ENCODE results near the gene SCFD1. TPM values are rescaled to one million over a fixed set of nuclear protein-coding genes. Genes with fewer than 3 reads are reported as not detected.

Gene SCFD1
- total RNA-seq, 2 donors from 2014 or later = 71.9 to 91.1 TPM

- WGBS, 2 donors = 93 to 95% methylated on average over 3 of the region's 3 CpGs
- TF ChIP-seq POLR2A (IDR thresholded peaks at IDR 0.05) (no peak), CTCF (IDR thresholded peaks at IDR 0.05) (no peak)
- DNase-seq (no peak), ATAC-seq (no peak)
- intact Hi-C loops (cut with DNase I) = no loop called here
- no peak overlapping the region for H3K27ac ChIP-seq
- no peaks in the 10 kb centered on the region for H3K4me1 ChIP-seq
- no peak overlapping the region for H3K4me3 ChIP-seq
- peaks cover 0 to 12% of the 10 kb centered on the region in 2 donors for H3K36me3 ChIP-seq (replicated peaks in 1 of 2; ENCODE audit: insufficient read depth in 1 of 2, low read depth in 2 of 2)
- H3K27me3 ChIP-seq = no peaks in the 10 kb centered on the region
- no peaks in the 10 kb centered on the region for H3K9me3 ChIP-seq
Measured at GRCh38 chr14:30719137-30719536, 97.0 kb downstream of the SCFD1 start.

- DNase-seq = no peak
- Histone ChIP-seq H3K9me3 (no peaks in the 10 kb centered on the region), H3K36me3 (replicated peaks in 1 of 2; ENCODE audit: insufficient read depth in 1 of 2, low read depth in 2 of 2) (peaks cover 0 to 5% of the 10 kb centered on the region in 2 donors), H3K27me3 (no peaks in the 10 kb centered on the region), H3K4me3 (no peak overlapping the region), H3K4me1 (no peaks in the 10 kb centered on the region), H3K27ac (no peak overlapping the region)
- no peak for ATAC-seq
- TF ChIP-seq POLR2A (IDR thresholded peaks at IDR 0.05) (no peak), CTCF (IDR thresholded peaks at IDR 0.05) (no peak)
- 90 to 91% methylated on average over 5 of the region's 5 CpGs for WGBS, 2 donors
- intact Hi-C loops (cut with DNase I) = no loop called here
Measured at GRCh38 chr14:30725763-30726162, 103.6 kb downstream of the SCFD1 start.

- intact Hi-C loops (cut with DNase I) = no loop called here
- no peaks in the 10 kb centered on the region for H3K9me3 ChIP-seq
- H3K4me3 ChIP-seq = no peak overlapping the region
- H3K27ac ChIP-seq = no peak overlapping the region
- WGBS, 2 donors = 95 to 98% methylated on average over 5 of the region's 5 CpGs
- no peak for ATAC-seq
- no peaks in the 10 kb centered on the region for H3K27me3 ChIP-seq
- no peak for TF ChIP-seq CTCF (IDR thresholded peaks at IDR 0.05)
- TF ChIP-seq POLR2A (IDR thresholded peaks at IDR 0.05) = no peak
- no peak for DNase-seq
- H3K36me3 ChIP-seq (replicated peaks in 1 of 2; ENCODE audit: insufficient read depth in 1 of 2, low read depth in 2 of 2) = peaks cover 0 to 5% of the 10 kb centered on the region in 2 donors
- H3K4me1 ChIP-seq = no peaks in the 10 kb centered on the region
Measured at GRCh38 chr14:30728471-30728870, 106.4 kb downstream of the SCFD1 start.

GRCh38 chr14:30737916-30738315, 115.8 kb downstream of the SCFD1 start:
- Histone ChIP-seq H3K27ac (no peak overlapping the region), H3K27me3 (no peaks in the 10 kb centered on the region), H3K4me3 (no peak overlapping the region), H3K4me1 (peaks cover 7% of the 10 kb centered on the region), H3K36me3 (replicated peaks in 1 of 2; ENCODE audit: insufficient read depth in 1 of 2, low read depth in 2 of 2) (peaks cover 0 to 2% of the 10 kb centered on the region in 2 donors), H3K9me3 (no peaks in the 10 kb centered on the region)
- no peak for ATAC-seq
- WGBS, 2 donors = 40 to 48% methylated on average over 3 of the region's 3 CpGs
- intact Hi-C loops (cut with DNase I) = no loop called here
- TF ChIP-seq POLR2A (IDR thresholded peaks at IDR 0.05) (no peak), CTCF (IDR thresholded peaks at IDR 0.05) (no peak)
- DNase-seq = no peak

- peaks cover 7% of the 10 kb centered on the region for H3K4me1 ChIP-seq
- no peaks in the 10 kb centered on the region for H3K27me3 ChIP-seq
- whole genome bisulfite sequencing, 2 donors = 88 to 96% methylated on average over 4 of the region's 4 CpGs
- intact Hi-C loops (cut with DNase I) = no loop called here
- H3K27ac ChIP-seq = no peak overlapping the region
- no peaks in the 10 kb centered on the region for H3K9me3 ChIP-seq
- DNase-seq (no peak), ATAC-seq (no peak)
- H3K4me3 ChIP-seq = no peak overlapping the region
- TF ChIP-seq POLR2A (IDR thresholded peaks at IDR 0.05) = no peak
- no peak for TF ChIP-seq CTCF (IDR thresholded peaks at IDR 0.05)
- peaks cover 0 to 2% of the 10 kb centered on the region in 2 donors for H3K36me3 ChIP-seq (replicated peaks in 1 of 2; ENCODE audit: insufficient read depth in 1 of 2, low read depth in 2 of 2)
Measured at GRCh38 chr14:30738978-30739377, 116.9 kb downstream of the SCFD1 start.
